ENCODE measurements around the gene LSS. TPM values are rescaled to one million over a fixed set of nuclear protein-coding genes. Genes with fewer than 3 reads are reported as not detected.

The LSS gene
- polyA plus RNA-seq, 1 donor from 2014 or later: 101 TPM

DNA sequence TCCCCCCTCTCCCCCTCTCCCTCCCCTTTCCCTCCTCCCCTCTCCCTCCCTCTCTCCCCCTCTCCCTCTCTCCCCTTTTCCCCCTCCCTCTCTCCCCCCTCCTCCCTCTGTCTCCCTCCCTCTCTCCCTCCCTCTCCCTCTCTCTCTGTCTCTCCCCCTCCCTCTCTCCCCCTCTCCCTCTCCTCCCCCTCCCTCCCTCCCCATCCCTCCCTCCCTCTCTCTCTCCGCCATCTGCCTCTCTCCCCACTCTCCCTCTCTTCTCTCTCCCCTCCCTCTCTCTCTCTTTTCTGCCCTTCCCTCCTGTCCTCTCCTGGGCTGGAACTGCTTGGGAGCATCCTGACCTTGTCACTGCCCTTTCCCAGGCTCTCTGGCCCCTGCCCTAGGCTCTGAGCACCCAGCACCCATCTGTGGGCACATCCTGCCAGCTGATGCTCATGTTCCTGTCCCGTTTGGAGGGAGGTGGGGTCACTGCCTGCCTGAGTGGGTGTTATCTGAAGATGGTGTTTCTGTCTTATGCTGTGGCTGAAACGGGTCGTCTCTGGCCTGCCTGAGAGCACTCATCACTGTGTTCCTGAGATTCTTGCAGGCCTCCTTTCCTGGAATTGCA is 84.0 kb downstream of the LSS start:
- Histone ChIP-seq H2AFZ (ENCODE audit: low read depth, low read length) (no peak overlapping the region), H3K4me3 (ENCODE audit: low read length) (no peak overlapping the region), H3K9me3 (ENCODE audit: low read length) (no peaks in the 10 kb centered on the region), H3K27ac (ENCODE audit: low read length) (no peak overlapping the region), H3K27me3 (ENCODE audit: insufficient read depth, low read depth, low read length) (peaks cover 20% of the 10 kb centered on the region), H3K9me2 (ENCODE audit: insufficient read depth, low read length) (no peaks in the 10 kb centered on the region), H3F3A (ENCODE audit: insufficient read depth, low read length, poor library complexity, severe bottlenecking) (no peaks in the 10 kb centered on the region), H3K36me3 (ENCODE audit: insufficient read depth, low read length) (no peaks in the 10 kb centered on the region), H4K20me1 (ENCODE audit: insufficient read depth) (no peaks in the 10 kb centered on the region), H3K9ac (ENCODE audit: low read length) (no peak overlapping the region), H3K79me2 (replicated peaks; ENCODE audit: insufficient read depth, low read length) (no peaks in the 10 kb centered on the region), H3K4me2 (ENCODE audit: low read length) (no peak overlapping the region)
- TF ChIP-seq EP300 (conservative IDR thresholded peaks at IDR 0.05; ENCODE audit: poor library complexity, severe bottlenecking) (no peak), EZH2 (IDR thresholded peaks at IDR 0.05; ENCODE audit: borderline replicate concordance, insufficient read depth, low read length, poor library complexity, severe bottlenecking) (no peak), RAD21 (conservative IDR thresholded peaks at IDR 0.05) (no peak), MXI1 (conservative IDR thresholded peaks at IDR 0.05; ENCODE audit: poor library complexity, severe bottlenecking) (no peak), TAF1 (IDR thresholded peaks at IDR 0.05; ENCODE audit: low read depth) (no peak), POLR2AphosphoS5 (IDR thresholded peaks at IDR 0.05) (no peak), SMC3 (conservative IDR thresholded peaks at IDR 0.05; ENCODE audit: poor library complexity) (no peak)
- TF ChIP-seq, protein P1, sequence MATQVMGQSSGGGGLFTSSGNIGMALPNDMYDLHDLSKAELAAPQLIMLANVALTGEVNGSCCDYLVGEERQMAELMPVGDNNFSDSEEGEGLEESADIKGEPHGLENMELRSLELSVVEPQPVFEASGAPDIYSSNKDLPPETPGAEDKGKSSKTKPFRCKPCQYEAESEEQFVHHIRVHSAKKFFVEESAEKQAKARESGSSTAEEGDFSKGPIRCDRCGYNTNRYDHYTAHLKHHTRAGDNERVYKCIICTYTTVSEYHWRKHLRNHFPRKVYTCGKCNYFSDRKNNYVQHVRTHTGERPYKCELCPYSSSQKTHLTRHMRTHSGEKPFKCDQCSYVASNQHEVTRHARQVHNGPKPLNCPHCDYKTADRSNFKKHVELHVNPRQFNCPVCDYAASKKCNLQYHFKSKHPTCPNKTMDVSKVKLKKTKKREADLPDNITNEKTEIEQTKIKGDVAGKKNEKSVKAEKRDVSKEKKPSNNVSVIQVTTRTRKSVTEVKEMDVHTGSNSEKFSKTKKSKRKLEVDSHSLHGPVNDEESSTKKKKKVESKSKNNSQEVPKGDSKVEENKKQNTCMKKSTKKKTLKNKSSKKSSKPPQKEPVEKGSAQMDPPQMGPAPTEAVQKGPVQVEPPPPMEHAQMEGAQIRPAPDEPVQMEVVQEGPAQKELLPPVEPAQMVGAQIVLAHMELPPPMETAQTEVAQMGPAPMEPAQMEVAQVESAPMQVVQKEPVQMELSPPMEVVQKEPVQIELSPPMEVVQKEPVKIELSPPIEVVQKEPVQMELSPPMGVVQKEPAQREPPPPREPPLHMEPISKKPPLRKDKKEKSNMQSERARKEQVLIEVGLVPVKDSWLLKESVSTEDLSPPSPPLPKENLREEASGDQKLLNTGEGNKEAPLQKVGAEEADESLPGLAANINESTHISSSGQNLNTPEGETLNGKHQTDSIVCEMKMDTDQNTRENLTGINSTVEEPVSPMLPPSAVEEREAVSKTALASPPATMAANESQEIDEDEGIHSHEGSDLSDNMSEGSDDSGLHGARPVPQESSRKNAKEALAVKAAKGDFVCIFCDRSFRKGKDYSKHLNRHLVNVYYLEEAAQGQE (IDR thresholded peaks at IDR 0.05; ENCODE audit: borderline replicate concordance): no peak
- TF ChIP-seq, protein P2, sequence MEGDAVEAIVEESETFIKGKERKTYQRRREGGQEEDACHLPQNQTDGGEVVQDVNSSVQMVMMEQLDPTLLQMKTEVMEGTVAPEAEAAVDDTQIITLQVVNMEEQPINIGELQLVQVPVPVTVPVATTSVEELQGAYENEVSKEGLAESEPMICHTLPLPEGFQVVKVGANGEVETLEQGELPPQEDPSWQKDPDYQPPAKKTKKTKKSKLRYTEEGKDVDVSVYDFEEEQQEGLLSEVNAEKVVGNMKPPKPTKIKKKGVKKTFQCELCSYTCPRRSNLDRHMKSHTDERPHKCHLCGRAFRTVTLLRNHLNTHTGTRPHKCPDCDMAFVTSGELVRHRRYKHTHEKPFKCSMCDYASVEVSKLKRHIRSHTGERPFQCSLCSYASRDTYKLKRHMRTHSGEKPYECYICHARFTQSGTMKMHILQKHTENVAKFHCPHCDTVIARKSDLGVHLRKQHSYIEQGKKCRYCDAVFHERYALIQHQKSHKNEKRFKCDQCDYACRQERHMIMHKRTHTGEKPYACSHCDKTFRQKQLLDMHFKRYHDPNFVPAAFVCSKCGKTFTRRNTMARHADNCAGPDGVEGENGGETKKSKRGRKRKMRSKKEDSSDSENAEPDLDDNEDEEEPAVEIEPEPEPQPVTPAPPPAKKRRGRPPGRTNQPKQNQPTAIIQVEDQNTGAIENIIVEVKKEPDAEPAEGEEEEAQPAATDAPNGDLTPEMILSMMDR (IDR thresholded peaks at IDR 0.05; ENCODE audit: poor library complexity, severe bottlenecking): no peak

DNA sequence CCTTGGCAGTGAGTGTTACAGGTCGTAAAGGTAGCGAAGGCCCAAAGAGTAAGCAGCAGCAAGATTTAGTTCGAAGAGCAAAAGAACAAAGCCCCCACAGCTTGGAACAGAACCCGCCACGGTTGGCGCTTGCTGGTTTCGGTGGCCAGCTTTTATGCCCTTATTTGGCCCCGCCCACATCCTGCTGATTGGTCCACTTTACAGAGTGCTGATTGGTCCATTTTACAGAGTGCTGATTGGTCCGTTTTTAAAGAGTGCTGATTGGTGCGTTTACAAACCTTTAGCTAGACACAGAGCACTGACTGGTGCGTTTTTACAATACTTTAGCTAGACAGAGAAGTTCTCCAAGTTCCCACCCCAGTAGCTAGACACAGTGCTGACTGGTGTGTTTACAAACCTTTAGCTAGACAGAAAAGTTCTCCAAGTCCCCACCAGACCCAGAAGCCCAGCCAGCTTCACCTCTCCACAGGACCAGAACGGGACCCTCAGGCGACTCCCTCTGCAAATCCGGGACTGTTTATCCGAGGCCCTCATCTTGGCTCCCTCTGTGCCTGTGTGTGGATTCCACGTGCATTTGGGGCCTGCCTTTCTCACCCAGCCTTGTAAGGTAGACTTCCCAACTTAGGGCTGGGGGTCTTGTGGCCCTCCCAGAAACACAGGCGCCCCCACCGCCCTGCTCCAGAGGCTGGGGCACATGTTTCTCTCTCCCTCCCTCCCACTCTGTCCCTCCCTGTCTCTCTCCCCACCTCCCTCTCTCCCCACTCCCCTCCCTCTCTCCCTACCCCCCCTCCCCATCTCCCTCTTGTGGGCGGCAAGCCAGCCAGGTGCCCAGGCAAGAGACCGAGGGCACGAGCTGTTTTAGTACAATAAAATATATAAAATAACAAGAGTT is 85.7 kb downstream of the LSS start:
- no peak overlapping the region for H3K4me2 ChIP-seq (ENCODE audit: low read length)

More for the DNA sequence above, 85.7 kb downstream of the LSS start:
- Histone ChIP-seq H4K20me1 (ENCODE audit: insufficient read depth) (no peaks in the 10 kb centered on the region), H3F3A (ENCODE audit: insufficient read depth, low read length, poor library complexity, severe bottlenecking) (no peaks in the 10 kb centered on the region), H3K4me3 (ENCODE audit: low read length) (no peak overlapping the region), H3K9ac (ENCODE audit: low read length) (no peak overlapping the region), H3K9me3 (ENCODE audit: low read length) (no peaks in the 10 kb centered on the region), H3K79me2 (replicated peaks; ENCODE audit: insufficient read depth, low read length) (no peaks in the 10 kb centered on the region), H3K36me3 (ENCODE audit: insufficient read depth, low read length) (no peaks in the 10 kb centered on the region), H3K27ac (ENCODE audit: low read length) (no peak overlapping the region), H3K27me3 (ENCODE audit: insufficient read depth, low read depth, low read length) (peaks cover 22% of the 10 kb centered on the region), H2AFZ (ENCODE audit: low read depth, low read length) (no peak overlapping the region), H3K9me2 (ENCODE audit: insufficient read depth, low read length) (no peaks in the 10 kb centered on the region)
- TF ChIP-seq, protein P2 (IDR thresholded peaks at IDR 0.05; ENCODE audit: poor library complexity, severe bottlenecking): no peak
- TF ChIP-seq TAF1 (IDR thresholded peaks at IDR 0.05; ENCODE audit: low read depth): no peak
- no peak for TF ChIP-seq SMC3 (conservative IDR thresholded peaks at IDR 0.05; ENCODE audit: poor library complexity)
- TF ChIP-seq MXI1 (conservative IDR thresholded peaks at IDR 0.05; ENCODE audit: poor library complexity, severe bottlenecking): no peak
- no peak for TF ChIP-seq EP300 (conservative IDR thresholded peaks at IDR 0.05; ENCODE audit: poor library complexity, severe bottlenecking)
- TF ChIP-seq, protein P1 (IDR thresholded peaks at IDR 0.05; ENCODE audit: borderline replicate concordance): no peak
- TF ChIP-seq EZH2 (IDR thresholded peaks at IDR 0.05; ENCODE audit: borderline replicate concordance, insufficient read depth, low read length, poor library complexity, severe bottlenecking): no peak
- TF ChIP-seq RAD21 (conservative IDR thresholded peaks at IDR 0.05): no peak
- TF ChIP-seq POLR2AphosphoS5 (IDR thresholded peaks at IDR 0.05): no peak

All from neural cell (in vitro differentiated cells).